OCI-LY7 (cell line): ENCODE results near the gene MAP1LC3B. TPM values are rescaled to one million over a fixed set of nuclear protein-coding genes. Genes with fewer than 3 reads are reported as not detected.

Experiments
- BruUV-seq: library from RNA; stranded (reverse); fragments of 400-500 nt; replicated peaks from 2 replicates; lab custom pipeline; 2021; lab: Mats Ljungman, UMichigan
- CTCF ChIA-PET: fragments of 300-600 bp; sonication (Branson Sonifier 250); formaldehyde crosslinking; loops from one replicate; lab custom pipeline; 2022; ENCODE audit warnings: antibody characterized with exemption; ENCODE audit not compliant: unreplicated experiment; lab: Charles Lee
- POLR2A ChIA-PET: fragments of 300-600 bp; sonication (Branson Sonifier 250); formaldehyde crosslinking; loops from one replicate; lab custom pipeline; 2022; ENCODE audit warnings: antibody characterized with exemption; lab: Charles Lee
- DNase-seq: peaks from one replicate; pipeline ENCODE4 v3.0.0-alpha.2; 2015; ENCODE audit warnings: low spot score
- H2AFZ ChIP-seq: fragments of 200-600 bp; sonication (generic), shearing (Covaris generic); 2 replicates; pipeline ENCODE4 v1.6.1; 2014; ENCODE audit warnings: mild to moderate bottlenecking, antibody characterized with exemption, low read length, moderate library complexity
- H3K27ac ChIP-seq: fragments of 200-600 bp; sonication (generic); 2 replicates; pipeline ENCODE4 v1.5.1; 2014; ENCODE audit warnings: mixed run types, low read depth, mild to moderate bottlenecking, moderate library complexity, low read length, inconsistent platforms; ENCODE audit not compliant: poor library complexity, severe bottlenecking
- H3K36me3 ChIP-seq: fragments of 200-600 bp; sonication (generic); 2 replicates; pipeline ENCODE4 v1.6.1; 2014; ENCODE audit warnings: mild to moderate bottlenecking, antibody characterized with exemption, low read length, moderate library complexity, mixed read lengths; ENCODE audit not compliant: insufficient read depth
- H3K4me1 ChIP-seq: fragments of 200-600 bp; sonication (generic); 2 replicates; pipeline ENCODE4 v1.5.1; 2014; ENCODE audit warnings: mild to moderate bottlenecking, low read length; ENCODE audit not compliant: insufficient read depth, poor library complexity, severe bottlenecking
- H3K4me2 ChIP-seq: fragments of 200-600 bp; sonication (generic); 2 replicates; pipeline ENCODE4 v1.6.1; 2014; ENCODE audit warnings: mild to moderate bottlenecking, low read length
- H3K4me3 ChIP-seq: fragments of 200-600 bp; sonication (generic); 2 replicates; pipeline ENCODE4 v1.5.1; 2014; ENCODE audit warnings: mild to moderate bottlenecking, low read depth, low read length; ENCODE audit not compliant: poor library complexity, severe bottlenecking
- H3K79me2 ChIP-seq: fragments of 200-600 bp; sonication (generic); 2 replicates; pipeline ENCODE4 v1.6.1; 2016; ENCODE audit warnings: low read depth, mild to moderate bottlenecking, low read length, moderate library complexity, mixed read lengths; ENCODE audit not compliant: insufficient read depth
- H3K9me2 ChIP-seq: fragments of 200-600 bp; sonication (generic); 2 replicates; pipeline ENCODE4 v1.6.1; 2016; ENCODE audit warnings: mild to moderate bottlenecking, low read length, mixed read lengths; ENCODE audit not compliant: insufficient read depth
- H3K9me3 ChIP-seq: fragments of 200-600 bp; sonication (generic); 2 replicates; pipeline ENCODE4 v1.6.1; 2014; ENCODE audit warnings: mild to moderate bottlenecking, mixed run types, low read length, mixed read lengths
- H4K20me1 ChIP-seq: fragments of 200-600 bp; sonication (generic); 2 replicates; pipeline ENCODE4 v1.6.1; 2014; ENCODE audit warnings: mild to moderate bottlenecking, antibody characterized with exemption, low read length, moderate library complexity, mixed read lengths; ENCODE audit not compliant: insufficient read depth
- EZH2phosphoT487 ChIP-seq: fragments of 200-600 bp; sonication (generic); IDR thresholded peaks from 2 replicates; pipeline ENCODE4 v1.6.1; 2018; ENCODE audit warnings: low read depth, borderline replicate concordance, mild to moderate bottlenecking, mixed run types, antibody characterized with exemption, low read length, moderate library complexity, mixed read lengths
- intact Hi-C: fragments of 100-400 bp; cut with micrococcal nuclease; formaldehyde crosslinking; loops from one replicate; pipeline ENCODE4 v1.10.0; 2022; ENCODE audit not compliant: unreplicated experiment
- total RNA-seq, 2 experiments: library from RNA; depleted of rRNA in 1 of 2; stranded (reverse); fragments of >200 nt in 1 of 2; shearing (Covaris generic) in 1 of 2; gene quantifications; 2 replicates each; pipeline ENCODE4 v1.2.3, GENCODE V29; 2014 to 2022
- TF ChIP-seq, protein P1 (sequence below): fragments of 200-600 bp; sonication (generic); conservative IDR thresholded peaks from 2 replicates; pipeline ENCODE4 v1.5.1; 2014; ENCODE audit warnings: mild to moderate bottlenecking, antibody characterized with exemption, low read length, moderate library complexity, mixed read lengths

Gene MAP1LC3B
- total RNA-seq, 2 experiments from 2014 or later = 15.3 to 43.8 TPM

DNA sequence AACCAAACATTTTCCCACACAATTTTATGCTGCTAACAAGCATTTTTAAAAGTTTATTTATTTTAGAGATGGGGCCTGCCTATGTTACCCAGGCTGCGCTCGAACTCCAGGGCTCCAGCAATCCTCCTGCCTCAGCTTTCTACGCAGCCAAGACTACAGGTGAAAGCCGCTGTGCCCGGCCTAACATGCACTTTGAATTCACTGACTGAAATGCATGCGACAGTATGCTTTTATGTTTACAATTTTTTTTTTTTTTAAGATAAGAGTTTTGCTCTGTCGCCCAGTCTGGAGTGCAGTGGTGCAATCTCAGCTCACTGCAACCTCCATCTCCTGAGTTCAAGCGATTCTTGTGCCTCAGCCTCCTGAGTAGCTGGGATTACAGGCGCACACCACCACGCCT is 47.8 kb downstream of the MAP1LC3B start:
- TF ChIP-seq EZH2phosphoT487 = no peak
- TF ChIP-seq, protein P1, sequence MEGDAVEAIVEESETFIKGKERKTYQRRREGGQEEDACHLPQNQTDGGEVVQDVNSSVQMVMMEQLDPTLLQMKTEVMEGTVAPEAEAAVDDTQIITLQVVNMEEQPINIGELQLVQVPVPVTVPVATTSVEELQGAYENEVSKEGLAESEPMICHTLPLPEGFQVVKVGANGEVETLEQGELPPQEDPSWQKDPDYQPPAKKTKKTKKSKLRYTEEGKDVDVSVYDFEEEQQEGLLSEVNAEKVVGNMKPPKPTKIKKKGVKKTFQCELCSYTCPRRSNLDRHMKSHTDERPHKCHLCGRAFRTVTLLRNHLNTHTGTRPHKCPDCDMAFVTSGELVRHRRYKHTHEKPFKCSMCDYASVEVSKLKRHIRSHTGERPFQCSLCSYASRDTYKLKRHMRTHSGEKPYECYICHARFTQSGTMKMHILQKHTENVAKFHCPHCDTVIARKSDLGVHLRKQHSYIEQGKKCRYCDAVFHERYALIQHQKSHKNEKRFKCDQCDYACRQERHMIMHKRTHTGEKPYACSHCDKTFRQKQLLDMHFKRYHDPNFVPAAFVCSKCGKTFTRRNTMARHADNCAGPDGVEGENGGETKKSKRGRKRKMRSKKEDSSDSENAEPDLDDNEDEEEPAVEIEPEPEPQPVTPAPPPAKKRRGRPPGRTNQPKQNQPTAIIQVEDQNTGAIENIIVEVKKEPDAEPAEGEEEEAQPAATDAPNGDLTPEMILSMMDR = no peak
- Histone ChIP-seq H3K4me3 (no peak overlapping the region), H2AFZ (no peak overlapping the region), H3K79me2 (no peaks in the 10 kb centered on the region), H3K27ac (no peak overlapping the region), H4K20me1 (no peaks in the 10 kb centered on the region), H3K9me3 (no peaks in the 10 kb centered on the region), H3K9me2 (no peaks in the 10 kb centered on the region), H3K4me1 (peaks cover 9% of the 10 kb centered on the region), H3K4me2 (no peak overlapping the region), H3K36me3 (peaks cover 9% of the 10 kb centered on the region; the same call in 1 of the 2 replicates)
- intact Hi-C loops = no loop called here
- no peak for DNase-seq
- ChIA-PET CTCF (no interaction called here), POLR2A (interaction anchor here (1.2 kb wide), 1 partner anchor 35 kb away, joined by 4 read pairs; no protein-coding TSS in a partner anchor)
- no TSS peak for BruUV-seq

GRCh38 chr16:87441886-87442580 is 49.9 kb downstream of the MAP1LC3B start:
- no peaks in the 10 kb centered on the region for H3K9me2 ChIP-seq
- no peak for DNase-seq
- H3K27ac ChIP-seq = no peak overlapping the region
- CTCF ChIA-PET = no interaction called here
- H3K4me1 ChIP-seq = no peaks in the 10 kb centered on the region
- no TSS peak for BruUV-seq
- no peak for TF ChIP-seq EZH2phosphoT487
- TF ChIP-seq, protein P1 = no peak
- POLR2A ChIA-PET = interaction anchor here (0.7 kb wide), 1 partner anchor 1352 kb away, joined by 3 read pairs; no protein-coding TSS in a partner anchor
- H2AFZ ChIP-seq = no peak overlapping the region
- H3K4me2 ChIP-seq = no peak overlapping the region
- no peaks in the 10 kb centered on the region for H3K79me2 ChIP-seq
- no peak overlapping the region for H3K4me3 ChIP-seq
- no peaks in the 10 kb centered on the region for H4K20me1 ChIP-seq
- peaks cover 15% of the 10 kb centered on the region for H3K36me3 ChIP-seq
- no peaks in the 10 kb centered on the region for H3K9me3 ChIP-seq
- intact Hi-C loops = no loop called here

DNA sequence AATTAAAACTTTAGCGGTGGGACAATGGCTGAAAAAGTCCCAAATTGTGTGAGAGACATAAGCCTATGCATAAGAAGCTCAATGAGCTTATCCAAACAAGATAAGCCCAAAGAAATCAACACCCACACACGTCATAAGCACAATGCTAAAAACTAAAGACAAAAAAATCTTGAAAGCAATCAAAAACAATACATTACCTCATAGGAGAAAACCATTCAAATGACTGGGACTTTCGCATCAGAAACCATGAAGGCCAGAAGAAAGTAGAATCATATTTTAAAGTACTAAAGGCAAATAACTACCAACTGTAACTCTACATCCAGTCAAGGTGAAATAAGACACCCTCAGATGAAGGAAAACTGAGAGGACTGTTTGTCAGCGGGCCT is 50.4 kb downstream of the MAP1LC3B start:
- H3K4me1 ChIP-seq = no peaks in the 10 kb centered on the region
- H2AFZ ChIP-seq = no peak overlapping the region
- no peak for TF ChIP-seq EZH2phosphoT487
- TF ChIP-seq, protein P1 = no peak
- no TSS peak for BruUV-seq
- ChIA-PET POLR2A (interaction anchor here (0.7 kb wide), 1 partner anchor 1351 kb away, joined by 3 read pairs; no protein-coding TSS in a partner anchor), CTCF (no interaction called here)
- H3K27ac ChIP-seq = no peak overlapping the region
- H3K79me2 ChIP-seq = no peaks in the 10 kb centered on the region
- DNase-seq = no peak
- no peaks in the 10 kb centered on the region for H3K9me3 ChIP-seq
- no peaks in the 10 kb centered on the region for H3K9me2 ChIP-seq
- H3K4me3 ChIP-seq = no peak overlapping the region
- no peak overlapping the region for H3K4me2 ChIP-seq
- H4K20me1 ChIP-seq = no peaks in the 10 kb centered on the region
- peaks cover 20% of the 10 kb centered on the region for H3K36me3 ChIP-seq
- intact Hi-C loops = no loop called here
